NK-92 (cell line): ENCODE data around the gene PROZ.

ENCODE experiments used
- DNase-seq: peaks from one replicate; lab custom pipeline; 2025; ENCODE audit not compliant: unreplicated experiment; lab: John Stamatoyannopoulos, UW

The PROZ gene

DNA sequence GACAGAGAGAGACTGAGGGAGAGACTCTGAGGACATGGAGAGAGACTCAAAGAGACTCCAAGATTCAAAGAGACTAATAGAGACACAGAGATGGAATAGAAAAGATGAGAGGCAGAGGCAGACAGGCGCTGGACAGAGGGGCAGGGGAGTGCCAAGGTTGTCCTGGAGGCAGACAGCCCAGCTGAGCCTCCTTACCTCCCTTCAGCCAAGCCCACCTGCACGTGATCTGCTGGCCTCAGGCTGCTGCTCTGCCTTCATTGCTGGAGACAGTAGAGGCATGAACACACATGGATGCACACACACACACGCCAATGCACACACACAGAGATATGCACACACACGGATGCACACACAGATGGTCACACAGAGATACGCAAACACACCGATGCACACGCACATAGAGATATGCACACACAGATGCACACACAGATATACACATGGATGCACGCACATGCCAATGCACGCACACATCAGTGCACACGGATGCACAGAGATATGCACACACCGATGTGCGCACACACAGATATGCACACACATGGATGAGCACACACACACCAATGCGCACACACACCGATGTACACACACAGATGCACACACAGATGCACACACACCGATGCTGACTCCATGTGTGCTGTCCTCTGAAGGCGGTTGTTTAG, 39.2 kb upstream of the PROZ start:
- no peak for DNase-seq

GRCh38 chr13:113119822-113120189, 38.6 kb upstream of the PROZ start:
- no peak for DNase-seq

GRCh38 chr13:113120300-113121182, 37.9 kb upstream of the PROZ start:
- no peak for DNase-seq

- no peak for DNase-seq
Observed at GRCh38 chr13:113121183-113121927, 37.1 kb upstream of the PROZ start.

- no peak for DNase-seq
Observed at GRCh38 chr13:113121928-113122471, 36.4 kb upstream of the PROZ start.

DNA sequence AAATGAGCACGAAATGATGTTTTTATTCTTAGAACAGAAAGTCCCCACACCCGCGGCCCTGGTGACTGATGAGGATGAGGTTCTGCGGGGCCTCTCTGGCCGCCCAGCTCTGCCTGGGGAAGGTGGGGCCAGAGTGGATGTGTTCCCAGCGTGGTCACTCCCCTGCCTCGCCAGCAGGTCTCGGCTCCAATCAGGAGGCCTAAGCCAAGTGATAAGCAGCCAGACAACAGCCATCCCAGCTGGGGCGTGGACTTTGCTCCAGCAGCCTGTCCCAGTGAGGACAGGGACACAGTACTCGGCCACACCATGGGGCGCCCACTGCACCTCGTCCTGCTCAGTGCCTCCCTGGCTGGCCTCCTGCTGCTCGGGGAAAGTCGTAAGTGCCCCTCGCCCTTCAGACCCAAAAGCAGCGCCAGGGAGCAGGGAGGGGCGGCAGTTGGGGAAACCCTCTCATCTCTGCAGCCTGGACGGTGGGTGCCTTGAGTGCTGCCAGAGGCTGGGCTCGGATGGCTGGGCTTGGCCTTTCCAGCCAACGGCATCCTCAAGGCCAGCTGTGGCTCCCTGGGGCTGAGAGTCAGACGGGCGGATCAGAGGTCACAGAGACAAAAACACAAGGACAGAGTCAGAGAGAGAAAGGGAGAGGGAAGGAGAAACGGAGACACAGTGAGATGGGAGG, 35.8 kb upstream of the PROZ start, which contains the start of gene F10:
Gene F10, plus strand, starts transcription at position 250 of the 676 bp plus-strand sequence. Its CDS starts 57 bp downstream, at position 307.
- no peak for DNase-seq

DNA sequence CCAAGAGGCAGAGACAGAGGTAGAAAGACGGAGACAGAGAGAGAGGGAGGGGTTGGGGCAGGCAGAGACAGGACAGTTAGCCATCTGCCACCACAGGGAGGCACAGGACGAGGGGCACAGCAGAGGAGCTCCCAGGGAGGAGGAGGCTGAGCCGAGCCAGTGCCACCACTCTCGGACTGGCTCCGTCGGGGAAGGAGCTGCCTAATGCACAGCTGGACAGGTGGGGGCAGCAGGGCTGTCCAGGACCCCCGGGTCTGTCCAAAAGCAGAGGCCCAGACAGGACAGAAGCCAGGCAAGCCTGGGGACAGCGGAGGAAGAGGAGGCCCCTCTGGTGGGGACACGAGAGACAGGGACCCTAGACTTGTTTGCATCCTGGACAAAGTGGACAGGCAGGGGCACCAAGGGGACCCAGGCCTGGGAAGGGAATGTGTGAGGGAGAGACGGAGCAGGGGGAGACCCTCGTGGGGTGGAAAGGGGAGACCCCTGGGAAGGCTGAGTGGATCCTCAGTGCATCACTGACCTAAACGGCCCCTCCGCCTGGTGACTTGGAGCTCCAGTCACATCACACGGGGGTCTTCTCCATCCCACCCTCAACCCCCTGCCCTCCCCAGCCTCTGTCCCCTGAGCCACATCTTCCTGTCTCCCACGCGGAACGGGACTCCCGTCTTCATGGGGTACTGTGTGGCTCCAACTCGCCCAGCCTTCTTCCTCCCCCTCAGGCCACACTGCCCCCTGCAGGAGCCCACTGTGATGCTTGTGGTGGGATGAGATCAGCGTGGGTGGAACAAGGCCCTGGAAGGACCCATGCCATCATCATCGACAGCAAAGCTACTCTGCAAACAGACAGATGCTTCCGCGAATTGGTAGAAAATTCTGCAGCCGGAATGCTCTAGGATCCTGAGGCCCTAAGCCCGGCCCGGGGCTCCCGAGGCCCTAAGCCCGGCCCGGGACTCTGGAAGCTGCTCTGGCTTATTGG, 34.9 kb upstream of the PROZ start:
- no peak for DNase-seq

- no peak for DNase-seq
Observed at GRCh38 chr13:113124211-113124970, 34.1 kb upstream of the PROZ start.

GRCh38 chr13:113125506-113126264, 32.8 kb upstream of the PROZ start:
- DNase-seq, result no peak

DNA sequence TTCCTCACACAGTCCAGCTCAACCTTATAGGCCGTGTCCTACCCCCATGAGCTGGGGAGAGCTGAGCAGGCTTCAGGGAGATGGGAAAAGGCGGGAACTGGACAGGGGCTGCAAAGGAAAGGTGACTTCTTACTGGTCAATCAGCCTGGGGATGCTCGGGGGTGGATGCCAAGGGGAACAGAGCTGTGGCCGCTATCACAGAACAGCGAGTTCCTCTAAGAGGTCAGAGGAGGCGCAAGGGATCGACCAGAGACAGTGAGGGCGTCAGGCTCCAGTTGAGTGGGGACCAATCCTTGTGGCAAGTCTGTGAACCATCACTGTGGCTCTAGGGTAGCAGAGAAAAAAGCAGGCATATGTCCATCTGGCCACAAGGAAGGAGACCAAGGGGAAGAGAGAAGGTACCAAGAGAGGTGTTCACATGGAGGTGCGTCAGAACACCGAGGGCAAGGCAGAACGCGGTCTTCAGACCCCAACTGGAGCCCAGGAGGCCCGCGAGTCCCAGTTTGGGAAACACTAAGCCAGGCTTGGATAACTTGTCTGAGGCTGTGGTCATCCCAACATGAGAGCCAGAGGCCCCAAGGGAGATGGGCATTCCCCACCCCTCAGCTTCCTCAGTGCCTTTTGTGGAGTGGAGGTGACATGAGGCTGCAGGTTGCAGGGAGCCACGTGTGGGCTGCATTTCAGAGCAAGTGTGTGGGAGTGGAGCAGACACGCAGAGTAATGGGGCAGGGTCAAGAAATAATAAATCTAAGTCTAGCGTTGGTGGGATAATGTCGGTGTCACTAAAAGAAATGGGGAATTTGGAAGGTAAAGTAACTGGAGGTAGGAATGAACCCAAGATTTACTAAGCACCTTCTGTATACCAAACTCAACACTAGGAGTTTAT, 31.9 kb upstream of the PROZ start:
- DNase-seq, result no peak

DNA sequence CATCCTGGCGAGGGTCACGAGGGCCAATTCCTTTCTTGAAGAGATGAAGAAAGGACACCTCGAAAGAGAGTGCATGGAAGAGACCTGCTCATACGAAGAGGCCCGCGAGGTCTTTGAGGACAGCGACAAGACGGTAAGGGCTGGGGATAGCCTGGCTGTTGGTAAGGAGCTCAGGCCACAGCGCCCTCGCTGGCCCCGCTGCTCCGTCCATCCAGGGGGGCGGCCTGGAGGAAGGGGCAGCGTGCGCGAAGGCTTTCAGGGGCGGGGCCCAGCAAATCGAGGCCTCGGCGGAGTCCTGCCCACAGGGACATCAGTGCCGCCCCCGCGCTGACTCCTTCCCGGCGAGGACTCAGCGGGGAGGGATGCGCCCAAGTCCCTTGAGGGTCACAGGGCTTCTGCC, 29.0 kb upstream of the PROZ start:
- DNase-seq, result no peak

- DNase-seq, result no peak
Observed at GRCh38 chr13:113129921-113130750, 28.3 kb upstream of the PROZ start.

GRCh38 chr13:113135281-113135760, 23.1 kb upstream of the PROZ start:
- DNase-seq, result no peak

DNA sequence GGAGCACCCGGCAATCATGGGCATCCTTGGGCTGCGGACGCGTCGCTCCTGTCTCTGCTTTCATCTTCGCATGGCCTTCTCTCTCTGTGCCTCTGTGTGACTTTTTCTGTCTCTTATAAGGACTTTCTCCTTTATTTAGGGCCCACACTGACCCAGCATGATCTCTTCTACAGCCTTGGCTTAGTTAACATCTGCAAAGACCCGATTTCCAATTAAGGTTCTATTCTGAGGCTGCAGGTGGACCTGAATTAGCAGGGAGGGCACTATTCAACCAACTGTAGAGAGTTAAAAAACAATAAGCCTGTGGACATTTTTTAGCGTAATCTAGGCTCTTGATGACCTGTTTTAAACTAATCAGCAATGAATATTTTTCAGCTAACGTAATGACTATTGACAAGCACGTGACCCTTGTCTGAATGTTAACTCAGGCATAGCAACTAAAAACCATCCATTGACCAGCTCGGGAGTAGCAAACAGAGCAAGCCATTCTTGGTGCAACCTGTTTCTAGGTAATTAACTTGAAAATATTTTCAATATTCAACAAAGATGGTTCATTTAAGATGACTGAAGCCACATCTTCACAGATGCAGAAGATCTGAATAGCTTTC, 20.7 kb upstream of the PROZ start:
- no peak for DNase-seq

DNA sequence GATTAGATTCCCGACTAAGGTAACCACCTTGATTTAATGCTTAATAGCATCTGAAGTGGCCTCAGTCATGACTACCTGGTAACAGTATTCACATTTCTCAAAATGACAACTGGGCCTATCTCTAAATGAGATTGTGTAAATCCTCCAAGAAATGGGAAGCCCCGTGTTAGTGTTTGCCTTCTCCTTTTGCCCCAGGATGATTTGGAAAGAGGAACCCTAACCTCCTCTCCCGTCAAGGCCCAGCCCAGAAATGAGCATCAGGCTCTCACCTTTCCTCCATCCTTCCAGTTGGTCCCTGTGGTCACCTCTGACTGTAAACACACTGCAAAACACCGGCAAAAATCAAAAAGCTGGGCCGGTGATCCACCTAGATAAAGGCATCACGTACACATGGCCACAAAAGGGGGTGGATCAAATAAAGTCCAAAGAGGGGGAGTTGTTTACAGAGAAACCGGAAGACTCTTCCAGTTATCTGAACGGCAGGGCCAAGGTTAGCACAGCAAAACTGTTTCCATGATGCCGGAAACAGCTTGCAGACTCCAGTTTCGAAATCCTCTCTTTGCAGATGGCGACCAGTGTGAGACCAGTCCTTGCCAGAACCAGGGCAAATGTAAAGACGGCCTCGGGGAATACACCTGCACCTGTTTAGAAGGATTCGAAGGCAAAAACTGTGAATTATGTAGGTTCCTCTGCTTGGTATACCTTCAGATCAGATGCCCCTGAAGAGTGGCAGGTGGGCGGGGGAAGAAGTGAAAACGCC, 19.5 kb upstream of the PROZ start:
- no peak for DNase-seq
